Activated B cell treated with CpG ODN at 0.5 μM for 24 hours (primary cell): ENCODE results near the gene CBX7. TPM values are rescaled to one million over a fixed set of nuclear protein-coding genes. Genes with fewer than 3 reads are reported as not detected.

Source experiments
- ATAC-seq: fragments of 200-7000 bp; cut with Tn5 transposase; one replicate; pipeline ENCODE4 v1.10.0; 2021; ENCODE audit warnings: low read depth, mild to moderate bottlenecking, moderate library complexity
- CTCF ChIA-PET: fragments of 350-600 bp; sonication (Branson Sonifier 250); formaldehyde crosslinking; loops from one replicate; lab custom pipeline; 2021; ENCODE audit warnings: antibody characterized with exemption; lab: Charles Lee
- POLR2A ChIA-PET: fragments of 350-600 bp; sonication (Branson Sonifier 250); formaldehyde crosslinking; loops from one replicate; lab custom pipeline; 2021; ENCODE audit warnings: antibody characterized with exemption; lab: Charles Lee
- DNase-seq: peaks from one replicate; pipeline ENCODE4 v3.0.0; 2022
- H3K27ac Mint-ChIP-seq: one replicate; pipeline ENCODE4 v1.8.0; 2020; ENCODE audit warnings: mixed read lengths
- H3K27me3 Mint-ChIP-seq: one replicate; pipeline ENCODE4 v1.8.0; 2021; ENCODE audit warnings: mixed read lengths
- H3K36me3 Mint-ChIP-seq: one replicate; pipeline ENCODE4 v1.8.0; 2021; ENCODE audit warnings: low read depth, mixed read lengths
- H3K4me1 Mint-ChIP-seq: one replicate; pipeline ENCODE4 v1.8.0; 2021; ENCODE audit warnings: mixed read lengths
- H3K4me3 Mint-ChIP-seq: one replicate; pipeline ENCODE4 v1.8.0; 2020; ENCODE audit warnings: mild to moderate bottlenecking, mixed read lengths
- H3K9me3 Mint-ChIP-seq: one replicate; pipeline ENCODE4 v1.8.0; 2020; ENCODE audit warnings: mixed read lengths
- intact Hi-C: fragments of 100-400 bp; cut with micrococcal nuclease; formaldehyde crosslinking; loops from one replicate; pipeline ENCODE4 v1.15.1; 2024
- total RNA-seq: library from RNA; stranded (reverse); gene quantifications from 2 replicates; pipeline ENCODE4 v1.2.3, GENCODE V29; 2022
- TF ChIP-seq, protein P1 (sequence below): fragments of 200-600 bp; IDR thresholded peaks from one replicate; pipeline ENCODE4 v1.8.0; 2022; ENCODE audit warnings: antibody characterized with exemption, mild to moderate bottlenecking

The CBX7 gene
- total RNA-seq, 1 donor from 2014 or later: 45.4 TPM

DNA sequence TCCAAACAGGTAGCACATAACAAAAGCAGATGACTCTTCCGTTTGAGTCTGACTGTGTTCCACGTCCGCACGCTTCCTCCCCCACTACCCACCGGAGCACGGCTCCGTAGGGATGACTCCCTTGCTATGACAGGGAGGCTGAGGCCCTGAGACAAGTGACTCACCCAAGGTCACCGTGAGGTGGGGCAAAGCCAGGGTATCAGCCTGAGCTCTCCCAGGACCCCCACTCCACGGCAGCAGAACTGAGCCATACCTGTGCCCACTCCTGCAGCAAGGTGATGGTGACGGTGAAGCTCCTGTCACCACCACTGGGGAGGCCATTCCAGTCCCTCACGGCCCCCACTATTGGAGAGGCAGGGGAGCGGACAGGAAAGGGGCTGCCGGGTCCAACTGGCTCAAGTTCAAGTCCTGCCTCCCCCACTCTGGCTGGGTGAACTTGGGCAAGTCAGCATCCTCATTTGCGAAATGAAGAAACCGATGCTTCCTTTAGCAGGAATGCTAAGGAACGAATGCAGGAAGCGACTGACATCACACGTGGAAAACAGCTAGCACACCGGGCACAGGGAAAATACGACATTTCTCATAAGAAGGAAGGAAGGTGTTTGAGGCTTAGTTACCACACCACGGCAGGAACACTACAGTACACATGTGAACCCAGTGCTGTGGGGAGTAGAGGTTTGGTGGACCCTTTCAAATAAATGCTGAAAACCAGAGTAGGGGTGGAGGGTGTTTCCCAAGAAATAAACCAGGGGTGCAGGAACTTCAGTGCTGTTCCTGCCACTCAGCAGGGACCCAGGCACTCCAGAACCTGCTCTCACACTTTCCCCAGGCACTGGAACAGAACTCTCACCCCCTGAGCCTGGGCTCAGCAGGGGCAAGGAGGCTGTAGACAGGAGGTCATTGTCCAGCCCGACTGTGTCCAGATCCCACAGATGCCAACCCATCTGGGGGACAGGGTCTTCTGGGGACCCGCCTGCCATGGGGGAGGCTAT lies 32.4 kb upstream of the CBX7 start:
- H3K4me1 Mint-ChIP-seq: no peaks in the 10 kb centered on the region
- intact Hi-C loops: no loop called here
- TF ChIP-seq, protein P1, sequence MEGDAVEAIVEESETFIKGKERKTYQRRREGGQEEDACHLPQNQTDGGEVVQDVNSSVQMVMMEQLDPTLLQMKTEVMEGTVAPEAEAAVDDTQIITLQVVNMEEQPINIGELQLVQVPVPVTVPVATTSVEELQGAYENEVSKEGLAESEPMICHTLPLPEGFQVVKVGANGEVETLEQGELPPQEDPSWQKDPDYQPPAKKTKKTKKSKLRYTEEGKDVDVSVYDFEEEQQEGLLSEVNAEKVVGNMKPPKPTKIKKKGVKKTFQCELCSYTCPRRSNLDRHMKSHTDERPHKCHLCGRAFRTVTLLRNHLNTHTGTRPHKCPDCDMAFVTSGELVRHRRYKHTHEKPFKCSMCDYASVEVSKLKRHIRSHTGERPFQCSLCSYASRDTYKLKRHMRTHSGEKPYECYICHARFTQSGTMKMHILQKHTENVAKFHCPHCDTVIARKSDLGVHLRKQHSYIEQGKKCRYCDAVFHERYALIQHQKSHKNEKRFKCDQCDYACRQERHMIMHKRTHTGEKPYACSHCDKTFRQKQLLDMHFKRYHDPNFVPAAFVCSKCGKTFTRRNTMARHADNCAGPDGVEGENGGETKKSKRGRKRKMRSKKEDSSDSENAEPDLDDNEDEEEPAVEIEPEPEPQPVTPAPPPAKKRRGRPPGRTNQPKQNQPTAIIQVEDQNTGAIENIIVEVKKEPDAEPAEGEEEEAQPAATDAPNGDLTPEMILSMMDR: no peak
- POLR2A ChIA-PET: no interaction called here
- H3K27me3 Mint-ChIP-seq: peaks cover 2% of the 10 kb centered on the region
- CTCF ChIA-PET: no interaction called here
- no peaks in the 10 kb centered on the region for H3K36me3 Mint-ChIP-seq
- ATAC-seq (no peak), DNase-seq (no peak)
- no peak overlapping the region for H3K27ac Mint-ChIP-seq
- H3K9me3 Mint-ChIP-seq: no peaks in the 10 kb centered on the region
- H3K4me3 Mint-ChIP-seq: no peak overlapping the region

DNA sequence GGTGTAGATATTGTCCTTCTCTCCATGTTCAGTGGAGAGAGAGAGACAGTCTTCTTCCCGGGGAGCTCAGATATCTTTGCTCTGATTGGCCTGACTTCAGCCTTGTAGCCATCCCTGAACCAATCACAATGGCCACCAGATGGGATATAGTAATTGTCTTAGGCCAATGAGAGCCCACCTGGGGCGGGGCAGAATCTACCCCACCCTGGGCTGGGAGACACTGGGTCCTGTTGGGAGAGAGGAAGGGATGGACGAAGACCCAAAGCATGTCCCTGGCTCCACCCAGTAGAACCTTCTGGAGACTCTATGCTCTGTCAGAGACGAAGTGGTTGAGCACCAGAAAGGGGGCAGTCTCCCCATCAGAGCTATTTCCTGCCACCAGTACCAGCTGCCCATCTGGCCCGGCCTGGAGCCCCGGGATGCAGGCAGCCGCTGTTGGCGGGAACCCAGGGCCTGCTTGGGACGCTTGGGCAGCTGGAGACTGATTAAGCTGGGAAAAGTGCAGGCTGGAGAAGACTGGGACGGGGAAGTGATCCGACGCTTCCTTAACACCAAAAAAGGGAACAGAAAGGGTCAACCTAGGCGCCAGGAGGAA lies 31.6 kb upstream of the CBX7 start:
- no peak overlapping the region for H3K4me3 Mint-ChIP-seq
- peaks cover 2% of the 10 kb centered on the region for H3K27me3 Mint-ChIP-seq
- DNase-seq (no peak), ATAC-seq (no peak)
- H3K27ac Mint-ChIP-seq: no peak overlapping the region
- no peaks in the 10 kb centered on the region for H3K9me3 Mint-ChIP-seq
- CTCF ChIA-PET: no interaction called here
- no peaks in the 10 kb centered on the region for H3K4me1 Mint-ChIP-seq
- POLR2A ChIA-PET: no interaction called here
- TF ChIP-seq, protein P1: no peak
- no peaks in the 10 kb centered on the region for H3K36me3 Mint-ChIP-seq
- intact Hi-C loops: no loop called here

DNA sequence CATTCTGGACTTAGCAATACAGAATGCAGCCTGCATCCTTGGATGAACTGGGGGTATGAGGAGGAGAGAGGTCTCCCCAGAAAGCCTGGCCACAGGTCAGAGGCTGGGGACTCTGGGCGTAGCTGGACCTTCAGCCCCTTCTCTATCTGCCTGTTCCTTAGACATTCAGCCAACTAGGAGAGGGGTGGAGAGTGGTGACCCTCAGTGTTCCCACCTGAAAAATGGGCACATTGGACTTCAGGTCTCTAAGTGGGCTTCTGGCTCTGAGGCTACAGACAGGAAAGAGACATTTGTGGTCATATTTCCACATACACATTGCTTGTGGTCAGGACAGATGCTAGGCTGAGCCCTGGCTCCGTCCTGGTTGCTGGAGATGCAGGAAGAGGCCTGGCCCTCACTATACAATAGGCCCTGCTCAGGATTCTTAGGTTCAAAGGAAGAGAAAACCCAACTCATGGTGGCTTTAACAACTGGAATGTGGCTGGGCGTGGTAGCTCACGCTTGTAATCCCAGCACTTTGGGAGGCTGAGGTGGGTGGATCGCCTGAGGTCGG lies 30.1 kb upstream of the CBX7 start:
- intact Hi-C loops: no loop called here
- Mint-ChIP-seq H3K4me1 (no peaks in the 10 kb centered on the region), H3K4me3 (no peak overlapping the region), H3K36me3 (no peaks in the 10 kb centered on the region), H3K27me3 (peaks cover 2% of the 10 kb centered on the region), H3K27ac (no peak overlapping the region), H3K9me3 (no peaks in the 10 kb centered on the region)
- ATAC-seq (no peak), DNase-seq (no peak)
- POLR2A ChIA-PET: no interaction called here
- CTCF ChIA-PET: interaction anchor here (1.3 kb wide), 1 partner anchor 128 kb away, joined by 3 read pairs; no protein-coding TSS in a partner anchor
- TF ChIP-seq, protein P1: no peak

DNA sequence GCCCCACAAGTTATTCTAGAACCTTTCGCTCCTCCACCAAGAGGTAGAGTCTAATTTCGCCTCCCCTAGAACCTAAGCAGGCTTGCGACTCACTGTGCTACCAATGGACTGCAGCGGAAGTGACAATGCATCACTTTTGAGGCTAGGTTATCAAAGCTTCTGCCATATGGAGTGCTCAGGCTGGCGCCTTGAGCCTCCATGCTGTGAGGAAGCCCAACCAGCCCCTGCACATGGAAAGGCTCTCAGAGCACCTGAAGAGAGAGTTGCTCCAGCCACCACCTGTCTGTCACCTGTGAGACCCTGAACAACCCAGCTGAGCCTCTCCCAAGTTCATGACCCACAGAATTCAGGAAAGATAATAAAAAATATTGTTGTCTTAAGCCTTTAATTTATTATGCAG lies 29.3 kb upstream of the CBX7 start:
- POLR2A ChIA-PET: no interaction called here
- no peaks in the 10 kb centered on the region for H3K4me1 Mint-ChIP-seq
- H3K27me3 Mint-ChIP-seq: no peaks in the 10 kb centered on the region
- no peaks in the 10 kb centered on the region for H3K9me3 Mint-ChIP-seq
- DNase-seq (no peak), ATAC-seq (no peak)
- TF ChIP-seq, protein P1: no peak
- CTCF ChIA-PET: interaction anchor here (1.3 kb wide), 1 partner anchor 129 kb away, joined by 3 read pairs; no protein-coding TSS in a partner anchor
- H3K36me3 Mint-ChIP-seq: no peaks in the 10 kb centered on the region
- H3K27ac Mint-ChIP-seq: no peak overlapping the region
- intact Hi-C loops: no loop called here
- no peak overlapping the region for H3K4me3 Mint-ChIP-seq

DNA sequence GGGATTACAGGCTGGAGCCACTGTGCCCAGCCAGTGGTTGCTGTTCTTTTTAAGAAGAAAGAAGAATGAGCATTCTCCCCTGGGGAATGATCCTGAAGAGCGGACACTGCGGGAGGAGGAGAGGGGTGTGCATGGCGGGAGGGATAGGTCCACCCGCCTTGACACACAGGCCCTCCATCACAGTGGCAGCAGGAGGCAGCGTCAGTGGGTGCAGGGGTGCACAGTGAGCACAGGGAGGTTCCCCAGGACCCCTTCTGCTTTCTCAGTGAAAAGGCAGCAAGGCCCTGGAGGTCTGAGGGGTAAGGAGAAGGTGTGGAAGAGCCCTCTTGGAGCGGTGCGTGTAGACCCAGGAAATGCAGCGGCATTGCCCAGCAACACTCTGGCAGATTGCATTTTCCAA lies 28.9 kb upstream of the CBX7 start:
- no peaks in the 10 kb centered on the region for H3K27me3 Mint-ChIP-seq
- DNase-seq (no peak), ATAC-seq (no peak)
- no peak overlapping the region for H3K4me3 Mint-ChIP-seq
- ChIA-PET POLR2A (no interaction called here), CTCF (no interaction called here)
- no peak overlapping the region for H3K27ac Mint-ChIP-seq
- intact Hi-C loops: no loop called here
- H3K4me1 Mint-ChIP-seq: no peaks in the 10 kb centered on the region
- TF ChIP-seq, protein P1: no peak
- H3K9me3 Mint-ChIP-seq: no peaks in the 10 kb centered on the region
- no peaks in the 10 kb centered on the region for H3K36me3 Mint-ChIP-seq
